Mesothelial cell of epicardium (in vitro differentiated cells): ENCODE data around the gene NELFE. TPM values are rescaled to one million over a fixed set of nuclear protein-coding genes. Genes with fewer than 3 reads are reported as not detected.

ENCODE experiments used
- DNase-seq, 2 experiments: peaks; one replicate each; pipeline ENCODE4 v3.0.0; 2021; ENCODE audit warnings: low spot score in 2 of 2; ENCODE audit not compliant: unreplicated experiment in 2 of 2
- H3K27ac Mint-ChIP-seq: 2 replicates; pipeline ENCODE4 v1.8.0; 2021; ENCODE audit warnings: mixed read lengths
- H3K27me3 Mint-ChIP-seq: 2 replicates; pipeline ENCODE4 v1.8.0; 2021; ENCODE audit warnings: low read depth, mixed read lengths
- H3K36me3 Mint-ChIP-seq: 2 replicates; pipeline ENCODE4 v1.8.0; 2021; ENCODE audit warnings: mixed read lengths
- H3K4me1 Mint-ChIP-seq: 2 replicates; pipeline ENCODE4 v1.8.0; 2021; ENCODE audit warnings: mixed read lengths
- H3K4me3 Mint-ChIP-seq: 2 replicates; pipeline ENCODE4 v1.8.0; 2021; ENCODE audit warnings: mild to moderate bottlenecking, moderate library complexity, mixed read lengths
- H3K9me3 Mint-ChIP-seq: 2 replicates; pipeline ENCODE4 v1.8.0; 2021; ENCODE audit warnings: mixed read lengths
- CTCF ChIP-seq: fragments of 200-600 bp; sonication (generic); IDR thresholded peaks from one replicate; pipeline ENCODE4 v1.5.0; 2021; ENCODE audit warnings: antibody characterized with exemption; ENCODE audit not compliant: unreplicated experiment
- total RNA-seq: library from RNA; stranded (reverse); gene quantifications from 3 replicates; pipeline ENCODE4 v1.2.1, GENCODE V29; 2021

NELFE gene
- total RNA-seq, 1 donor from 2014 or later: 60.0 TPM

- Mint-ChIP-seq H3K4me3 (no peak overlapping the region), H3K27me3 (no peaks in the 10 kb centered on the region), H3K36me3 (peaks cover 38% of the 10 kb centered on the region), H3K27ac (no peak overlapping the region), H3K9me3 (no peaks in the 10 kb centered on the region), H3K4me1 (peaks cover 2% of the 10 kb centered on the region)
- no peak for DNase-seq
- TF ChIP-seq CTCF: no peak
These were observed 7.7 kb upstream of the NELFE start for GRCh38 chr6:31966506-31966905.

- Mint-ChIP-seq H3K4me1 (no peaks in the 10 kb centered on the region), H3K27ac (no peak overlapping the region), H3K9me3 (no peaks in the 10 kb centered on the region), H3K4me3 (no peak overlapping the region), H3K27me3 (no peaks in the 10 kb centered on the region), H3K36me3 (peaks cover 43% of the 10 kb centered on the region)
- DNase-seq: no peak
- TF ChIP-seq CTCF: no peak
These were observed 6.9 kb upstream of the NELFE start for GRCh38 chr6:31965700-31966099.

GRCh38 chr6:31963921-31964320, 5.2 kb upstream of the NELFE start:
- Mint-ChIP-seq H3K36me3 (peaks cover 40% of the 10 kb centered on the region), H3K9me3 (no peaks in the 10 kb centered on the region), H3K27ac (no peak overlapping the region), H3K4me1 (peaks cover 12% of the 10 kb centered on the region), H3K27me3 (no peaks in the 10 kb centered on the region), H3K4me3 (no peak overlapping the region)
- no peak for TF ChIP-seq CTCF
- no peak for DNase-seq

GRCh38 chr6:31961616-31962015, 2.8 kb upstream of the NELFE start:
- TF ChIP-seq CTCF: no peak
- no peak for DNase-seq
- Mint-ChIP-seq H3K27ac (no peak overlapping the region), H3K4me1 (peaks cover 27% of the 10 kb centered on the region), H3K4me3 (no peak overlapping the region), H3K36me3 (peaks cover 36% of the 10 kb centered on the region), H3K9me3 (no peaks in the 10 kb centered on the region), H3K27me3 (no peaks in the 10 kb centered on the region)

- Mint-ChIP-seq H3K4me1 (peaks cover 27% of the 10 kb centered on the region), H3K27me3 (no peaks in the 10 kb centered on the region), H3K4me3 (peak overlapping the region; percentile 97), H3K36me3 (peaks cover 45% of the 10 kb centered on the region), H3K27ac (peak overlapping the region; percentile 94), H3K9me3 (no peaks in the 10 kb centered on the region)
- TF ChIP-seq CTCF: no peak
- DNase-seq: no peak
These were observed 395 bp downstream of the NELFE start for GRCh38 chr6:31958412-31958740.

- H3K4me3 Mint-ChIP-seq: peak overlapping the region; percentile 97
These were observed 2.0 kb downstream of the NELFE start for GRCh38 chr6:31956796-31957195.

More at GRCh38 chr6:31956796-31957195, 2.0 kb downstream of the NELFE start:
- H3K27me3 Mint-ChIP-seq: no peaks in the 10 kb centered on the region
- TF ChIP-seq CTCF: no peak
- no peak for DNase-seq
- peaks cover 27% of the 10 kb centered on the region for H3K4me1 Mint-ChIP-seq
- no peaks in the 10 kb centered on the region for H3K9me3 Mint-ChIP-seq
- H3K27ac Mint-ChIP-seq: no peak overlapping the region
- H3K36me3 Mint-ChIP-seq: peaks cover 41% of the 10 kb centered on the region
